Occipital lobe (tissue), 2 donors: ENCODE measurements around the gene SPDYE2B. TPM values are rescaled to one million over a fixed set of nuclear protein-coding genes. Genes with fewer than 3 reads are reported as not detected.
"Not testable (repeated sequence)": the region's sequence is repeated elsewhere in the genome, so short reads cannot be mapped to it uniquely, and the experiment has no call there.

Experiments
- DNase-seq: peaks from one replicate; lab custom pipeline; 2025; lab: John Stamatoyannopoulos, UW
- total RNA-seq: library from RNA; depleted of rRNA; stranded (reverse); fragments of >200 nt; gene quantifications from one replicate; pipeline ENCODE4 v1.2.3, GENCODE V29; 2014

SPDYE2B gene
- not detected for total RNA-seq

GRCh38 chr7:102649924-102650323, at the start of gene SPDYE2B:
SPDYE2B (plus strand) TSS chr7:102650319; CDS start chr7:102652349, 2,030 bp downstream.
- DNase-seq, result not testable (repeated sequence)

GRCh38 chr7:102602317-102602716, 47.8 kb upstream of the SPDYE2B start:
- DNase-seq, result not testable (repeated sequence)

- not testable (repeated sequence) for DNase-seq
Observed at GRCh38 chr7:102604431-102605145, 45.5 kb upstream of the SPDYE2B start.

GRCh38 chr7:102606848-102607247, 43.3 kb upstream of the SPDYE2B start:
- not testable (repeated sequence) for DNase-seq

GRCh38 chr7:102609734-102610133, 40.4 kb upstream of the SPDYE2B start:
- DNase-seq, result not testable (repeated sequence)

- DNase-seq, result not testable (repeated sequence)
Observed at GRCh38 chr7:102610441-102610840, 39.7 kb upstream of the SPDYE2B start.

- DNase-seq, result not testable (repeated sequence)
Observed at GRCh38 chr7:102611013-102611674, 39.0 kb upstream of the SPDYE2B start.

- DNase-seq, result not testable (repeated sequence)
Observed at GRCh38 chr7:102611675-102612325, 38.3 kb upstream of the SPDYE2B start.

- DNase-seq, result not testable (repeated sequence)
Observed at GRCh38 chr7:102613575-102614345, 36.4 kb upstream of the SPDYE2B start.

GRCh38 chr7:102614346-102614697, 35.8 kb upstream of the SPDYE2B start:
- not testable (repeated sequence) for DNase-seq

GRCh38 chr7:102614873-102615272, 35.2 kb upstream of the SPDYE2B start:
- DNase-seq, result not testable (repeated sequence)

- not testable (repeated sequence) for DNase-seq
Observed at GRCh38 chr7:102615930-102616329, 34.2 kb upstream of the SPDYE2B start.

GRCh38 chr7:102616507-102617125, 33.5 kb upstream of the SPDYE2B start, which contains the start of gene RASA4:
RASA4 (minus strand) TSS chr7:102616756; CDS start chr7:102616689, 67 bp downstream.
- DNase-seq, result not testable (repeated sequence)

- not testable (repeated sequence) for DNase-seq
Observed at GRCh38 chr7:102618122-102618521, 32.0 kb upstream of the SPDYE2B start.

GRCh38 chr7:102627271-102627904, 22.7 kb upstream of the SPDYE2B start:
- not testable (repeated sequence) for DNase-seq

GRCh38 chr7:102630622-102631021, 19.5 kb upstream of the SPDYE2B start:
- DNase-seq, result not testable (repeated sequence)

GRCh38 chr7:102634299-102634698, 15.8 kb upstream of the SPDYE2B start:
- DNase-seq, result not testable (repeated sequence)

GRCh38 chr7:102635354-102635753, 14.8 kb upstream of the SPDYE2B start:
- not testable (repeated sequence) for DNase-seq

GRCh38 chr7:102636956-102637355, 13.2 kb upstream of the SPDYE2B start:
- DNase-seq, result not testable (repeated sequence)

- not testable (repeated sequence) for DNase-seq
Observed at GRCh38 chr7:102638848-102639247, 11.3 kb upstream of the SPDYE2B start.
